Muscle of leg (tissue), 11 donors: ENCODE measurements around the gene ARHGEF7. TPM values are rescaled to one million over a fixed set of nuclear protein-coding genes. Genes with fewer than 3 reads are reported as not detected.

Experiments used
- DNase-seq: peaks from one replicate; pipeline ENCODE4 v3.0.0; 2013
- H3K27ac ChIP-seq: one replicate; pipeline ENCODE4 v1.5.1; 2013; ENCODE audit warnings: mild to moderate bottlenecking, low read length, control low read depth
- H3K27me3 ChIP-seq: one replicate; pipeline ENCODE4 v1.6.1; 2013; ENCODE audit warnings: low read length; ENCODE audit not compliant: control insufficient read depth, insufficient read depth
- H3K36me3 ChIP-seq: one replicate; pipeline ENCODE4 v1.6.1; 2013; ENCODE audit warnings: low read length; ENCODE audit not compliant: control insufficient read depth, insufficient read depth
- H3K4me1 ChIP-seq: one replicate; pipeline ENCODE4 v1.6.1; 2013; ENCODE audit warnings: low read length; ENCODE audit not compliant: control insufficient read depth, insufficient read depth
- H3K4me3 ChIP-seq: one replicate; pipeline ENCODE4 v1.5.1; 2013; ENCODE audit warnings: low read length, control low read depth
- H3K9me3 ChIP-seq: replicated peaks from 2 replicates; pipeline ENCODE4 v1.6.1; 2013; ENCODE audit warnings: low read depth, low read length; ENCODE audit not compliant: control insufficient read depth
- WGBS: methylation state at CpG from one replicate; pipeline ENCODE4 v1.1.5; 2013; ENCODE audit warnings: missing lambda C conversion rate; ENCODE audit not compliant: insufficient coverage; 5-methylcytosine and 5-hydroxymethylcytosine counted together
- polyA plus RNA-seq, 8 donors: library from polyadenylated mRNA; unstranded; fragments of 120-200 nt; gene quantifications; one replicate each; pipeline versions ENCODE4 v1.2.1 to v1.2.3, GENCODE V29; 2013; ENCODE audit warnings: inconsistent platforms in 1 of 8, low replicate concordance in 1 of 8; ENCODE audit not compliant: insufficient read length in 8 of 8, insufficient read depth in 1 of 8
- total RNA-seq: library from RNA; stranded (reverse); fragments of 120-200 nt; gene quantifications from one replicate; pipeline ENCODE4 v1.2.4, GENCODE V29; 2013

The ARHGEF7 gene
- total and polyA plus RNA-seq, 9 donors = 52.3 to 80.8 (median 66.7) TPM

GRCh38 chr13:111230385-111230930 lies 115.3 kb downstream of the ARHGEF7 start:
- 65% methylated on average over 10 of the region's 10 CpGs for WGBS
- no peak overlapping the region for H3K4me3 ChIP-seq
- peaks cover 46% of the 10 kb centered on the region for H3K36me3 ChIP-seq
- no peak overlapping the region for H3K27ac ChIP-seq
- no peaks in the 10 kb centered on the region for H3K9me3 ChIP-seq
- H3K4me1 ChIP-seq = peaks cover 17% of the 10 kb centered on the region
- H3K27me3 ChIP-seq = no peaks in the 10 kb centered on the region
- DNase-seq = no peak

GRCh38 chr13:111232191-111232590 lies 117.1 kb downstream of the ARHGEF7 start:
- Histone ChIP-seq H3K9me3 (no peaks in the 10 kb centered on the region), H3K27ac (no peak overlapping the region), H3K27me3 (no peaks in the 10 kb centered on the region), H3K4me3 (no peak overlapping the region), H3K4me1 (peaks cover 17% of the 10 kb centered on the region), H3K36me3 (peaks cover 45% of the 10 kb centered on the region)
- no peak for DNase-seq
- WGBS = 100% methylated on average over 2 of the region's 7 CpGs

- no peak overlapping the region for H3K4me3 ChIP-seq
- WGBS = no CpG with 5 or more reads among the region's 1 CpG
- H3K27me3 ChIP-seq = no peaks in the 10 kb centered on the region
- H3K36me3 ChIP-seq = peaks cover 40% of the 10 kb centered on the region
- no peaks in the 10 kb centered on the region for H3K9me3 ChIP-seq
- H3K27ac ChIP-seq = no peak overlapping the region
- DNase-seq = no peak
- peaks cover 17% of the 10 kb centered on the region for H3K4me1 ChIP-seq
These were observed 118.0 kb downstream of the ARHGEF7 start for GRCh38 chr13:111233080-111233479.

GRCh38 chr13:111239764-111240670 lies 124.9 kb downstream of the ARHGEF7 start:
- DNase-seq = no peak
- 84% methylated on average over 7 of the region's 15 CpGs for WGBS
- Histone ChIP-seq H3K4me3 (no peak overlapping the region), H3K4me1 (no peaks in the 10 kb centered on the region), H3K36me3 (peaks cover 41% of the 10 kb centered on the region), H3K9me3 (no peaks in the 10 kb centered on the region), H3K27ac (no peak overlapping the region), H3K27me3 (no peaks in the 10 kb centered on the region)

GRCh38 chr13:111241006-111241755 lies 126.1 kb downstream of the ARHGEF7 start:
- Histone ChIP-seq H3K27ac (no peak overlapping the region), H3K4me1 (no peaks in the 10 kb centered on the region), H3K27me3 (no peaks in the 10 kb centered on the region), H3K9me3 (no peaks in the 10 kb centered on the region), H3K36me3 (peaks cover 51% of the 10 kb centered on the region), H3K4me3 (no peak overlapping the region)
- 71% methylated on average over 13 of the region's 16 CpGs for WGBS
- DNase-seq = no peak

GRCh38 chr13:111241862-111242261 lies 126.8 kb downstream of the ARHGEF7 start:
- no peak for DNase-seq
- Histone ChIP-seq H3K4me1 (no peaks in the 10 kb centered on the region), H3K4me3 (no peak overlapping the region), H3K9me3 (no peaks in the 10 kb centered on the region), H3K36me3 (peaks cover 48% of the 10 kb centered on the region), H3K27me3 (no peaks in the 10 kb centered on the region), H3K27ac (no peak overlapping the region)
- 91% methylated on average over 6 of the region's 11 CpGs for WGBS

GRCh38 chr13:111242585-111242984 lies 127.5 kb downstream of the ARHGEF7 start:
- Histone ChIP-seq H3K36me3 (peaks cover 48% of the 10 kb centered on the region), H3K27me3 (no peaks in the 10 kb centered on the region), H3K4me1 (no peaks in the 10 kb centered on the region), H3K9me3 (no peaks in the 10 kb centered on the region), H3K27ac (no peak overlapping the region), H3K4me3 (no peak overlapping the region)
- 100% methylated on average over 5 of the region's 8 CpGs for WGBS
- no peak for DNase-seq

GRCh38 chr13:111243981-111244380 lies 128.9 kb downstream of the ARHGEF7 start:
- H3K9me3 ChIP-seq = no peaks in the 10 kb centered on the region
- H3K27ac ChIP-seq = no peak overlapping the region
- no peak for DNase-seq
- WGBS = no CpG with 5 or more reads among the region's 1 CpG
- peaks cover 46% of the 10 kb centered on the region for H3K36me3 ChIP-seq
- H3K4me3 ChIP-seq = no peak overlapping the region
- peaks cover 6% of the 10 kb centered on the region for H3K4me1 ChIP-seq
- H3K27me3 ChIP-seq = no peaks in the 10 kb centered on the region

GRCh38 chr13:111245576-111246384 lies 130.7 kb downstream of the ARHGEF7 start:
- peaks cover 41% of the 10 kb centered on the region for H3K36me3 ChIP-seq
- WGBS = 81% methylated on average over 4 of the region's 11 CpGs

More at GRCh38 chr13:111245576-111246384, 130.7 kb downstream of the ARHGEF7 start:
- Histone ChIP-seq H3K4me3 (no peak overlapping the region), H3K4me1 (peaks cover 9% of the 10 kb centered on the region), H3K27me3 (no peaks in the 10 kb centered on the region), H3K9me3 (no peaks in the 10 kb centered on the region), H3K27ac (no peak overlapping the region)
- DNase-seq = no peak
